OCI-LY7 (cell line): ENCODE data around the gene RNF144A. TPM values are rescaled to one million over a fixed set of nuclear protein-coding genes. Genes with fewer than 3 reads are reported as not detected.
A peak's percentile ranks its signal among the peaks of the same experiment; 100 is the strongest.

ENCODE experiments used
- BruUV-seq: library from RNA; stranded (reverse); fragments of 400-500 nt; replicated peaks from 2 replicates; lab custom pipeline; 2021; lab: Mats Ljungman, UMichigan
- CTCF ChIA-PET: fragments of 300-600 bp; sonication (Branson Sonifier 250); formaldehyde crosslinking; loops from one replicate; lab custom pipeline; 2022; ENCODE audit warnings: antibody characterized with exemption; ENCODE audit not compliant: unreplicated experiment; lab: Charles Lee
- POLR2A ChIA-PET: fragments of 300-600 bp; sonication (Branson Sonifier 250); formaldehyde crosslinking; loops from one replicate; lab custom pipeline; 2022; ENCODE audit warnings: antibody characterized with exemption; lab: Charles Lee
- DNase-seq: peaks from one replicate; pipeline ENCODE4 v3.0.0-alpha.2; 2015; ENCODE audit warnings: low spot score
- H2AFZ ChIP-seq: fragments of 200-600 bp; sonication (generic), shearing (Covaris generic); 2 replicates; pipeline ENCODE4 v1.6.1; 2014; ENCODE audit warnings: mild to moderate bottlenecking, antibody characterized with exemption, low read length, moderate library complexity
- H3K27ac ChIP-seq: fragments of 200-600 bp; sonication (generic); 2 replicates; pipeline ENCODE4 v1.5.1; 2014; ENCODE audit warnings: mixed run types, low read depth, mild to moderate bottlenecking, moderate library complexity, low read length, inconsistent platforms; ENCODE audit not compliant: poor library complexity, severe bottlenecking
- H3K36me3 ChIP-seq: fragments of 200-600 bp; sonication (generic); 2 replicates; pipeline ENCODE4 v1.6.1; 2014; ENCODE audit warnings: mild to moderate bottlenecking, antibody characterized with exemption, low read length, moderate library complexity, mixed read lengths; ENCODE audit not compliant: insufficient read depth
- H3K4me1 ChIP-seq: fragments of 200-600 bp; sonication (generic); 2 replicates; pipeline ENCODE4 v1.5.1; 2014; ENCODE audit warnings: mild to moderate bottlenecking, low read length; ENCODE audit not compliant: insufficient read depth, poor library complexity, severe bottlenecking
- H3K4me2 ChIP-seq: fragments of 200-600 bp; sonication (generic); 2 replicates; pipeline ENCODE4 v1.6.1; 2014; ENCODE audit warnings: mild to moderate bottlenecking, low read length
- H3K4me3 ChIP-seq: fragments of 200-600 bp; sonication (generic); 2 replicates; pipeline ENCODE4 v1.5.1; 2014; ENCODE audit warnings: mild to moderate bottlenecking, low read depth, low read length; ENCODE audit not compliant: poor library complexity, severe bottlenecking
- H3K79me2 ChIP-seq: fragments of 200-600 bp; sonication (generic); 2 replicates; pipeline ENCODE4 v1.6.1; 2016; ENCODE audit warnings: low read depth, mild to moderate bottlenecking, low read length, moderate library complexity, mixed read lengths; ENCODE audit not compliant: insufficient read depth
- H3K9me2 ChIP-seq: fragments of 200-600 bp; sonication (generic); 2 replicates; pipeline ENCODE4 v1.6.1; 2016; ENCODE audit warnings: mild to moderate bottlenecking, low read length, mixed read lengths; ENCODE audit not compliant: insufficient read depth
- H3K9me3 ChIP-seq: fragments of 200-600 bp; sonication (generic); 2 replicates; pipeline ENCODE4 v1.6.1; 2014; ENCODE audit warnings: mild to moderate bottlenecking, mixed run types, low read length, mixed read lengths
- H4K20me1 ChIP-seq: fragments of 200-600 bp; sonication (generic); 2 replicates; pipeline ENCODE4 v1.6.1; 2014; ENCODE audit warnings: mild to moderate bottlenecking, antibody characterized with exemption, low read length, moderate library complexity, mixed read lengths; ENCODE audit not compliant: insufficient read depth
- EZH2phosphoT487 ChIP-seq: fragments of 200-600 bp; sonication (generic); IDR thresholded peaks from 2 replicates; pipeline ENCODE4 v1.6.1; 2018; ENCODE audit warnings: low read depth, borderline replicate concordance, mild to moderate bottlenecking, mixed run types, antibody characterized with exemption, low read length, moderate library complexity, mixed read lengths
- intact Hi-C: fragments of 100-400 bp; cut with micrococcal nuclease; formaldehyde crosslinking; loops from one replicate; pipeline ENCODE4 v1.10.0; 2022; ENCODE audit not compliant: unreplicated experiment
- total RNA-seq, 2 experiments: library from RNA; depleted of rRNA in 1 of 2; stranded (reverse); fragments of >200 nt in 1 of 2; shearing (Covaris generic) in 1 of 2; gene quantifications; 2 replicates each; pipeline ENCODE4 v1.2.3, GENCODE V29; 2014 to 2022
- TF ChIP-seq, protein P1 (sequence below): fragments of 200-600 bp; sonication (generic); conservative IDR thresholded peaks from 2 replicates; pipeline ENCODE4 v1.5.1; 2014; ENCODE audit warnings: mild to moderate bottlenecking, antibody characterized with exemption, low read length, moderate library complexity, mixed read lengths

Gene RNF144A
- total RNA-seq, 2 experiments from 2014 or later = 1.1 to 1.9 TPM

DNA sequence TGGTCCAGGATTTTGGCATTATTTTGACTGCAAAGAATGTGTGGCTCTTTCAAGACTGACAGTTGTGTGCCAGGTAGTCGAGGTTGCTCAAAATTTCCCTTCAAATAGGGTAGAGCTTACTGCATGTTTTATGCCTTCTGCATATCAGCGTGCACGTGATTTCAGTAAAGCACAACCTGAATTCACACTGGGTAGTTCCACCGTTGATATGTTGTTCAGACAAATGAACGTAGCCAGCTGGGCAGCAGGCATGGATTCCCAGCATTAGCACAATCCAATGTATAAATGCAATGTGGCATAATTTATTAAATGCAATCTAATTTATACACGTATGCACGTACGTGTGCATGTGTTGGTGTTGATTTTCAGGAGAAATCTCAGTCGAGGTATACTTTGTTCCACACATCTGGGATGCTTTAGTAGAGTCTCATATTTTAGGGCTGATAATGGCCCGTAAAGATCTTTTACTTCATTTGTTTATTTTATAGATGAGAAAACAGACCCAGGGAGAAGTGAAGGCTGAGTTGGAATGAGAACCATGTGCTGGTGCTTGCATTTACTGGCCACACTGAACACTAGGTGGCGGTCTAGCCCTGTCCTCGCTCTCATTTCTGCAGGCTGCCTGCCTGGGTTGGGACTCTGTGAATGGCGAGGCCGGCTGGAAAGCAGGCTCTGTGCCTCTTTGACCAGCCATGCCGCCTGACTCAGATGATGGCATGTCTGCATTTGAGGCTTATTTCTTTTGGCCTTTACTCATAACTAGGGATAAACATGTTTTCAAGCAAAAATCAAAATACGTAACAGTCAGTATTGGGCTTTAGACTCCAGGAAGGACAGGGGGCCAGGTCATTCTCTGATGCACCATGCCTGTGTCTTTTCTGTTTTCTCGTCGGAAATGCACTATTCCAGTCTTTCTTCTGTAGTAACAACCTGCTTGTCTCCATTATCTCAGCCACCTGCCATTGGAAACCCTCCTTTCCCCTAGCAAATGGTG is 120.4 kb downstream of the RNF144A start:
- intact Hi-C loops = loop anchor here (1.0 to 5.0 kb wide), 3 partner anchors 47 to 165 kb away; no protein-coding TSS in a partner anchor
- DNase-seq = peak; percentile 79

GRCh38 chr2:7040547-7040946 is 123.3 kb downstream of the RNF144A start:
- intact Hi-C loops = no loop called here
- no TSS peak for BruUV-seq

More for the DNA sequence above, 120.4 kb downstream of the RNF144A start:
- CTCF ChIA-PET = no interaction called here
- Histone ChIP-seq H4K20me1 (no peaks in the 10 kb centered on the region), H3K9me3 (no peaks in the 10 kb centered on the region), H3K27ac (no peak overlapping the region), H2AFZ (no peak overlapping the region), H3K79me2 (no peaks in the 10 kb centered on the region), H3K4me2 (no peak overlapping the region), H3K4me1 (no peaks in the 10 kb centered on the region), H3K4me3 (no peak overlapping the region), H3K36me3 (no peaks in the 10 kb centered on the region), H3K9me2 (no peaks in the 10 kb centered on the region)
- POLR2A ChIA-PET = no interaction called here
- no TSS peak for BruUV-seq
- no peak for TF ChIP-seq EZH2phosphoT487
- TF ChIP-seq, protein P1, sequence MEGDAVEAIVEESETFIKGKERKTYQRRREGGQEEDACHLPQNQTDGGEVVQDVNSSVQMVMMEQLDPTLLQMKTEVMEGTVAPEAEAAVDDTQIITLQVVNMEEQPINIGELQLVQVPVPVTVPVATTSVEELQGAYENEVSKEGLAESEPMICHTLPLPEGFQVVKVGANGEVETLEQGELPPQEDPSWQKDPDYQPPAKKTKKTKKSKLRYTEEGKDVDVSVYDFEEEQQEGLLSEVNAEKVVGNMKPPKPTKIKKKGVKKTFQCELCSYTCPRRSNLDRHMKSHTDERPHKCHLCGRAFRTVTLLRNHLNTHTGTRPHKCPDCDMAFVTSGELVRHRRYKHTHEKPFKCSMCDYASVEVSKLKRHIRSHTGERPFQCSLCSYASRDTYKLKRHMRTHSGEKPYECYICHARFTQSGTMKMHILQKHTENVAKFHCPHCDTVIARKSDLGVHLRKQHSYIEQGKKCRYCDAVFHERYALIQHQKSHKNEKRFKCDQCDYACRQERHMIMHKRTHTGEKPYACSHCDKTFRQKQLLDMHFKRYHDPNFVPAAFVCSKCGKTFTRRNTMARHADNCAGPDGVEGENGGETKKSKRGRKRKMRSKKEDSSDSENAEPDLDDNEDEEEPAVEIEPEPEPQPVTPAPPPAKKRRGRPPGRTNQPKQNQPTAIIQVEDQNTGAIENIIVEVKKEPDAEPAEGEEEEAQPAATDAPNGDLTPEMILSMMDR = peak; percentile 94

More at GRCh38 chr2:7040547-7040946, 123.3 kb downstream of the RNF144A start:
- no peak for DNase-seq
- Histone ChIP-seq H3K27ac (no peak overlapping the region), H4K20me1 (no peaks in the 10 kb centered on the region), H3K9me2 (no peaks in the 10 kb centered on the region), H3K4me2 (no peak overlapping the region), H3K79me2 (no peaks in the 10 kb centered on the region), H2AFZ (no peak overlapping the region), H3K4me3 (no peak overlapping the region), H3K36me3 (no peaks in the 10 kb centered on the region), H3K4me1 (no peaks in the 10 kb centered on the region), H3K9me3 (no peaks in the 10 kb centered on the region)
- POLR2A ChIA-PET = interaction anchor here (0.8 to 2.1 kb wide), 5 partner anchors 12 to 1513 kb away, joined by 3 to 7 read pairs (median 4); no protein-coding TSS in a partner anchor
- TF ChIP-seq, protein P1 = no peak
- TF ChIP-seq EZH2phosphoT487 = no peak
- CTCF ChIA-PET = no interaction called here
